HG02885 (cell line): ENCODE data around the gene CMIP.

Experiments
- ATAC-seq: cut with Tn5 transposase; IDR thresholded peaks from one replicate; pipeline ENCODE4 v1.9.1; 2021; ENCODE audit warnings: mild to moderate bottlenecking; ENCODE audit not compliant: unreplicated experiment, poor library complexity

CMIP gene

GRCh38 chr16:81641395-81642106 lies 196.9 kb downstream of the CMIP start:
- no peak for ATAC-seq

- no peak for ATAC-seq
Measured at GRCh38 chr16:81642107-81642436, 197.5 kb downstream of the CMIP start.

- no peak for ATAC-seq
Measured at GRCh38 chr16:81642943-81643342, 198.3 kb downstream of the CMIP start.

- ATAC-seq = no peak
Measured at GRCh38 chr16:81645266-81645694, 200.7 kb downstream of the CMIP start.

- ATAC-seq = no peak
Measured at GRCh38 chr16:81645925-81646324, 201.3 kb downstream of the CMIP start.

- ATAC-seq = no peak
Measured at GRCh38 chr16:81646561-81646960, 202.0 kb downstream of the CMIP start.

GRCh38 chr16:81647527-81647926 lies 202.9 kb downstream of the CMIP start:
- ATAC-seq = no peak

- no peak for ATAC-seq
Measured at GRCh38 chr16:81649561-81650184, 205.1 kb downstream of the CMIP start.

GRCh38 chr16:81650281-81650680 lies 205.7 kb downstream of the CMIP start:
- no peak for ATAC-seq

GRCh38 chr16:81650982-81651562 lies 206.5 kb downstream of the CMIP start:
- ATAC-seq = no peak

GRCh38 chr16:81651758-81652718 lies 207.4 kb downstream of the CMIP start:
- ATAC-seq = no peak

- peak; percentile 65 for ATAC-seq
Measured at GRCh38 chr16:81652798-81653505, 208.3 kb downstream of the CMIP start.

GRCh38 chr16:81654346-81654745 lies 209.7 kb downstream of the CMIP start:
- no peak for ATAC-seq

GRCh38 chr16:81655469-81656162 lies 211.0 kb downstream of the CMIP start:
- ATAC-seq = no peak

- ATAC-seq = peak; percentile 76
Measured at GRCh38 chr16:81657224-81657623, 212.6 kb downstream of the CMIP start.

- no peak for ATAC-seq
Measured at GRCh38 chr16:81657781-81658180, 213.2 kb downstream of the CMIP start.

- no peak for ATAC-seq
Measured at GRCh38 chr16:81658373-81658772, 213.8 kb downstream of the CMIP start.

GRCh38 chr16:81659249-81659648 lies 214.6 kb downstream of the CMIP start:
- no peak for ATAC-seq

- no peak for ATAC-seq
Measured at GRCh38 chr16:81661082-81661481, 216.5 kb downstream of the CMIP start.
